ENCODE results near the gene DEF6.

Gene DEF6

DNA sequence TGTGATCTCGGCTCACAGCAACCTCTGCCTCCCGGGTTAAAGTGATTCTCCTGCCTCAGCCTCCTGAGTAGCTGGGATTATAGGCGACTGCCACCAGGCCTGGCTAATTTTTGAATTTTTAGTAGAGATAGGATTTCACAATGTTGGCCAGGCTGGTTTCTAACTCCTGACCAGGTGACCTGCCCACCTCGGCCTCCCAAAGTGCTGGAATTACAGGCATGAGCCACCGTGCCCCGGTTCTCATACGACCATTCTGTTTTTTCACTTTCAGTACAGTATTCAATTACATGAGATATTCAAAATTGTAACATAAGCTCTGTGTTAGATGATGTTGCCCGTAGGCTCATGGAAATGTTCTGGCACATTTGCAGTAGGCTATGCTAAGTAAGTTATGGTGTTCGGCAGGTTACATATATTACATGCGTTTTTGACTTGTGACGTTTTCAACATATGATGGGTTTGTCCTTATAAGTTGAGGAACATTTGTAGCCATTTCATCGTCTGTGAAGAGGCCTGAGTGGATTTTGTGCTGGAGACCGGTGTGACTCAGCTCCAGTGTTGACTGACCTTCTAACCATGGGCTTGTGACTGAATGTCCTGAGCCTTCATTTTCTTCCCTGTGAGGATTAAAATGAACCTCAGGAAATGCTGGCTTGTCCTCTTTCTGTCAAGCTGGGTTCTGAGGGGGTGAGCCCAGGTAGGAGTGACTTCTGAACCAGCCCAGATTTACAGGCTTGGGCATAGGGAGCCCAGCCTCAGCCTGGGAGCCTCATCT lies 56.9 kb downstream of the DEF6 start:
- TF ChIP-seq, protein P1, sequence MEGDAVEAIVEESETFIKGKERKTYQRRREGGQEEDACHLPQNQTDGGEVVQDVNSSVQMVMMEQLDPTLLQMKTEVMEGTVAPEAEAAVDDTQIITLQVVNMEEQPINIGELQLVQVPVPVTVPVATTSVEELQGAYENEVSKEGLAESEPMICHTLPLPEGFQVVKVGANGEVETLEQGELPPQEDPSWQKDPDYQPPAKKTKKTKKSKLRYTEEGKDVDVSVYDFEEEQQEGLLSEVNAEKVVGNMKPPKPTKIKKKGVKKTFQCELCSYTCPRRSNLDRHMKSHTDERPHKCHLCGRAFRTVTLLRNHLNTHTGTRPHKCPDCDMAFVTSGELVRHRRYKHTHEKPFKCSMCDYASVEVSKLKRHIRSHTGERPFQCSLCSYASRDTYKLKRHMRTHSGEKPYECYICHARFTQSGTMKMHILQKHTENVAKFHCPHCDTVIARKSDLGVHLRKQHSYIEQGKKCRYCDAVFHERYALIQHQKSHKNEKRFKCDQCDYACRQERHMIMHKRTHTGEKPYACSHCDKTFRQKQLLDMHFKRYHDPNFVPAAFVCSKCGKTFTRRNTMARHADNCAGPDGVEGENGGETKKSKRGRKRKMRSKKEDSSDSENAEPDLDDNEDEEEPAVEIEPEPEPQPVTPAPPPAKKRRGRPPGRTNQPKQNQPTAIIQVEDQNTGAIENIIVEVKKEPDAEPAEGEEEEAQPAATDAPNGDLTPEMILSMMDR (IDR thresholded peaks at IDR 0.05; ENCODE audit: low read length, missing control alignments) = no peak
- DNase-seq (ENCODE audit: low read depth) = no peak
- no peak overlapping the region for H3K4me3 ChIP-seq (replicated peaks; ENCODE audit: low read depth, low read length)

DNA sequence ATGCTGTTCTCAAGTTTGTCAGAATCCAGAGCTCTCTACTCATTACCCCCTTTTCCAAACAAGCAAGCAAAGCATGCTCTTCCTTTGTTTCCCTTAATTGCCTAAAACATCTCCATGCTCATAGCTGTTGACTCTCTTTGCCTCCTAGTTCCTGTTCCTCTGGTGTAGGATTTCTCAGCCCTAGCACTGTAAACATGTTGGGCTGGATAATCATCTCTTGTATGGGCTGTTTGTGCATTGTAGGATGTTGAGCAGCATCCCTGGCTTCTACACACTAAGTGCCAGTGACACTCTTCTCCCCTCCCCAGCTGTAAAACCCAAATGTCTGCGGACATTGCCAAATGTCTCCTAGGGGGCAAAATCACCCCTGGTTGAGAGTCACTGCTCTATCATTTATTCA lies 58.8 kb downstream of the DEF6 start:
- TF ChIP-seq, protein P1 (IDR thresholded peaks at IDR 0.05; ENCODE audit: low read length, missing control alignments) = no peak
- no peak overlapping the region for H3K4me3 ChIP-seq (replicated peaks; ENCODE audit: low read depth, low read length)
- no peak for DNase-seq (ENCODE audit: low read depth)

DNA sequence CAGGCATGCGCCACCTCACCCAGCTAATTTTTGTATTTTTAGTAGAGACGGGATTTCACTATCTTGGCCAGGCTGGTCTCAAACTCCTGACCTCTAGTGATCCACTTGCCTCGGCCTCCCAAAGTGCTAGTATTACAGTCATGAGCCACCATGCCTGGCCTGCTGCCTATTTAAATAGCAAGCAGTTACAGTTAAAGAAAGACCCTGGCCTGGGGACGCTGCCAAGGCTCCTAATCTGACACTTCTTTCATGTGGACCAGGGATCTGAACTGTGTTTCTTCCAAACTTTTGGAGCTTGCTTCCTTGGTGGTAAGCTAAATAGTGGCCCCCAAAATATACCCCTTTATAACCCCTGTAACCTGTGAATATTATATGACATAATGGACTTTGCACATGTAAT lies 60.1 kb downstream of the DEF6 start:
- no peak for DNase-seq (ENCODE audit: low read depth)
- no peak overlapping the region for H3K4me3 ChIP-seq (replicated peaks; ENCODE audit: low read depth, low read length)
- TF ChIP-seq, protein P1 (IDR thresholded peaks at IDR 0.05; ENCODE audit: low read length, missing control alignments) = no peak

DNA sequence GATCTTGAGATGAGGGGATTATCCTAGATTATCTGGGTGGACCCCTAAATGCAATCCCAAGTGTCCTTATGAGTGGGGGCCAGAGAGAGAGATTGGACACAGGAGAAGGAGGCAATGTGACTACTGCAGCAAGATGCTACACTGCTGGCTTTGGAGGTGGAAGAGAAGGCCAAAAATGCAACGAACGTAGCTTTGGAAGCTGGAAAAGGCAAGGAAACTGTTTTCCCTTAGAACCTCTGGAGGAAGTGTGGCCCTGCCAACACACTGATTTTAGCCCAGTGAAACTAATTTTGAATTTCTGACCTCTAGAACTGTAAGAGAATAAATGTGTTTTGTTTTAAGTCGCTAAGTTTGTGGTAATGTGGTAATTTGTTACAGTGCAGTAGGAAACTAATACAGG lies 60.5 kb downstream of the DEF6 start:
- TF ChIP-seq, protein P1 (IDR thresholded peaks at IDR 0.05; ENCODE audit: low read length, missing control alignments) = no peak
- no peak for DNase-seq (ENCODE audit: low read depth)
- no peak overlapping the region for H3K4me3 ChIP-seq (replicated peaks; ENCODE audit: low read depth, low read length)

DNA sequence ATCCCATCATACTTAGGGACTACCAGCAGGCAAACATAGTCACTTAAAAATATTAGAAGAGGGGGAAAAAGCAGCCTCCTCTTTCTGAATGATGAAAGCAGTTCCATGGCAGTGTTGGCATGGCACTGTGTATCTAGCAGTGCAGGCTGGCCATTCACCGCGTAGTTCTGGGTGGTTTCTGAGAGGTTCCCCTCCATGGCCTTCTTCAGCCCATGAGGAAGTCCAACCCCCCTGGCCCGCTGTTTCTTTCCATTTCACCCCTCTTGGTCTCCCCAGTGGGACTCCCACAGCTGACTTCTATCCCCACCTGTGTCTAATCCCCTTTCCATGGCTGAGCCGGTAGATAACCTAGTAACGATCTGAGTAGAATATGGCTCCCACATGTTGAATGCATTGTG lies 61.7 kb downstream of the DEF6 start:
- H3K4me3 ChIP-seq (replicated peaks; ENCODE audit: low read depth, low read length) = no peak overlapping the region
- no peak for DNase-seq (ENCODE audit: low read depth)
- TF ChIP-seq, protein P1 (IDR thresholded peaks at IDR 0.05; ENCODE audit: low read length, missing control alignments) = no peak

DNA sequence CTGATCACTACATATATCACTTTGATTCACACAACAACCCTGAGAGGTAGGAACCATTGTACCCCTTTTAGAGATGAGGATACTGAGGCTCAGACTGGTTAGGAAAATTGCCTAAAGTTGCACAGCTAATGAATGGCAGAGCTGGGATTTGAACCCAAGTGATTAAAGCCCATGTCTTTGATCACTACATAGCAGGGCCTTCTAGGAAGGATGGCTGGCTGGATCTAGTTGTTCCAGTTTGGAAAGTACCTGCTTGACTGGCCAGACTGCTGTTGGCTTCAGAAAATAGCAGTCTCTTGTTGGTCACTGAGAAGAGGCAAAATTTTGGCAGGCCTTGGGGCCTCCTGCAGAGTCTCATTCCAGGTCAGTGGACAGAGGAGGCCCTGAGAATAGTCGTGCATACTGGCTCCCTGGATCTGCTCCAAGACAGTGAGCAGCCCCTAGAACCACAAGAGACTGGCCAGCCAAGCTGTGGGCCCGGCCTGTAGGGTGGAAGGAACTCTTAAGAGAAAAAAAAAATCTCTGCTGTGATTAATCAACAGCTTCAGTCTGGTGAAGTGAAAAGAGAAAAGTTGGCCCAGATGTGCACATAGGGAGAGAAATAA lies 62.2 kb downstream of the DEF6 start:
- DNase-seq (ENCODE audit: low read depth) = peak; percentile 85
- H3K4me3 ChIP-seq (replicated peaks; ENCODE audit: low read depth, low read length) = no peak overlapping the region
- TF ChIP-seq, protein P1 (IDR thresholded peaks at IDR 0.05; ENCODE audit: low read length, missing control alignments) = no peak

Measured in fibroblast of pulmonary artery (primary cell).